SK-N-MC (cell line): ENCODE measurements around the gene TBCCD1.
"Not testable (repeated sequence)": the region's sequence is repeated elsewhere in the genome, so short reads cannot be mapped to it uniquely, and the experiment has no call there.

Source experiments
- DNase-seq: peaks from one replicate; pipeline ENCODE4 v3.0.0-alpha.2; 2011; ENCODE audit warnings: low read depth, low spot score
- H3K27ac ChIP-seq: fragments of 200-600 bp; sonication (generic); 2 replicates; pipeline ENCODE4 v1.5.1; 2016; ENCODE audit warnings: mixed run types
- H3K36me3 ChIP-seq: fragments of 200-600 bp; sonication (generic); 2 replicates; pipeline ENCODE4 v1.6.1; 2017; ENCODE audit warnings: antibody characterized with exemption, low read length, mixed read lengths; ENCODE audit not compliant: insufficient read depth
- H3K4me3 ChIP-seq: fragments of 200-600 bp; sonication (generic); 2 replicates; pipeline ENCODE4 v1.5.1; 2016
- H3K9ac ChIP-seq: fragments of 200-600 bp; sonication (generic); 2 replicates; pipeline ENCODE4 v1.8.0; 2017; ENCODE audit warnings: mixed run types, mixed read lengths; ENCODE audit not compliant: insufficient read length
- H3K9me3 ChIP-seq: fragments of 200-600 bp; sonication (generic); 2 replicates; pipeline ENCODE4 v1.6.1; 2017; ENCODE audit warnings: low read depth, mild to moderate bottlenecking, antibody characterized with exemption, low read length, moderate library complexity, mixed read lengths
- EZH2 ChIP-seq: fragments of 200-600 bp; sonication (generic); IDR thresholded peaks from one replicate; pipeline ENCODE4 v1.6.1; 2017; ENCODE audit warnings: antibody characterized with exemption
- FOXP2 ChIP-seq: optimal IDR thresholded peaks from 2 replicates; pipeline ENCODE3; 2011; ENCODE audit warnings: mild to moderate bottlenecking, moderate library complexity; ENCODE audit not compliant: insufficient read depth; ENCODE audit errors: extremely low read length, control extremely low read depth
- POLR2AphosphoS5 ChIP-seq: IDR thresholded peaks from 2 replicates; pipeline ENCODE4 v1.6.1; 2012; ENCODE audit warnings: mild to moderate bottlenecking, low read depth, low read length, borderline replicate concordance

The TBCCD1 gene

DNA sequence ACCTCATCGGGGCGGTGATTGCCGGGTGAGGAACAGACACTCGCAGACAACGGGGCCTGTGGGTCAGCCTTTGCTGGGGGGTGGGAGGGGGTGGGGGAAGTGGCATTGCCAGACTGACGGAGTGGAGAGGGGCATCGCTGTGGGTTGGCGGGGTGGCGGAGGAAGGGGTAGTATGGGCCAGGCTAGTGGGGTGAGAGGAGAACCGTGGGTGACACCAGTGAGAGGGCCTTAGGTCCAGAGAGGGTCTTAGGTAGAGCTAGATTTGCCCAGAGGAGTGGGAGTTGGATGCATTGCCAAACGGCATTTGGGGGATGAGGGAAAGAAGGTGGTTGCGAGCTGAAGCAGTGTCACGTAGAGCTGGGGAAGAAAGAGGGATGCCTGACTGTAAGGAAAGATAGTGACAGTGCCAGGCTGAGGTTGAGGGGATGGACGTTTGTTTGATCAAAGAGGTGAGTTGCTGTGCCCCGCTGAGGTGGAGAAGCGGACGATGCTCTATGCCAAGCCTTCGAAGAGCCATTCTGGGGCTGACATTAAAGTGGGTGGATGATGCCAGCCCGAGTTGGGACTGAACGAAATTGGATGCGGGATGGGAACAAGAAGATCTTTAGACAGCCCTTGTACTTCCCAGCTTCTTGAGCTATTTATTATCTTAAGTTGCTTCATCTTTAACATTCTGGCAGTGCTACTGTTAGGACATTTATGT, 4.0 kb upstream of the TBCCD1 start:
- H3K9me3 ChIP-seq: no peaks in the 10 kb centered on the region
- no peak for TF ChIP-seq FOXP2
- no peak for TF ChIP-seq POLR2AphosphoS5
- TF ChIP-seq EZH2: no peak
- peak overlapping the region; percentile 97 for H3K4me3 ChIP-seq
- H3K27ac ChIP-seq: peak overlapping the region; percentile 47; the same call in 1 of the 2 replicates
- peak overlapping the region; percentile 93 for H3K9ac ChIP-seq
- H3K36me3 ChIP-seq: peaks cover 40% of the 10 kb centered on the region
- DNase-seq: no peak

GRCh38 chr3:186570096-186570940, 3.2 kb upstream of the TBCCD1 start, which contains the start of gene DNAJB11:
Gene DNAJB11 (plus strand): TSS chr3:186570720. CDS start chr3:186570898, 178 bp downstream.
- Histone ChIP-seq H3K27ac (peak within 1 kb of the TSS; percentile 51), H3K36me3 (peaks cover 32% of the 10 kb centered on the region), H3K4me3 (peak within 1 kb of the TSS; percentile 97), H3K9ac (peak within 1 kb of the TSS; percentile 93), H3K9me3 (no peaks in the 10 kb centered on the region)
- peak; percentile 100 for DNase-seq
- TF ChIP-seq POLR2AphosphoS5 (peak; percentile 83), EZH2 (no peak), FOXP2 (no peak)

- Histone ChIP-seq H3K4me3 (peak overlapping the region; percentile 97), H3K36me3 (peaks cover 26% of the 10 kb centered on the region), H3K9ac (peak overlapping the region; percentile 90), H3K9me3 (no peaks in the 10 kb centered on the region), H3K27ac (peak overlapping the region; percentile 51; the same call in 1 of the 2 replicates)
- TF ChIP-seq FOXP2 (no peak), POLR2AphosphoS5 (no peak), EZH2 (no peak)
- DNase-seq: no peak
Observed at GRCh38 chr3:186569779-186570095, 2.6 kb upstream of the TBCCD1 start.

GRCh38 chr3:186569361-186569760, 2.2 kb upstream of the TBCCD1 start:
- not testable (repeated sequence) for DNase-seq, H3K9me3 ChIP-seq, H3K27ac ChIP-seq
- Histone ChIP-seq H3K4me3 (peak overlapping the region; percentile 97), H3K36me3 (peaks cover 23% of the 10 kb centered on the region), H3K9ac (peak overlapping the region; percentile 90)

DNA sequence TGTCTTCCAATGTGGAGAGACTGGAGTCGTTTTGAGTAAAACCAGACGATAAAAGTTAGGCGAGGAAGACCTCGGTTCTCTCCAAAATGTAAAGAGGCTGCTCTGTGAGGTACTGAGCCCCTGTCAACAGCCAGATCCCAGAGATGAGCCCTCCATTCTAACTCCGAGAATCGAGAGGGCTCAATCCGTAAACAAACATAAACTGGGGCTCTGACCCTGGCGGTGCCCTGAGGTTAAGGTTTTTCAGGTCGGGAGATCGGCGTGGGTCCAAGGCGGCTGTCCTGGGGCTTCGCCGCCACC, 417 bp downstream of the TBCCD1 start:
- Histone ChIP-seq H3K9me3 (no peaks in the 10 kb centered on the region), H3K36me3 (peaks cover 11% of the 10 kb centered on the region), H3K27ac (peak overlapping the region; percentile 32; the same call in 1 of the 2 replicates), H3K4me3 (peak overlapping the region; percentile 88), H3K9ac (peak overlapping the region; percentile 92)
- no peak for DNase-seq
- no peak for TF ChIP-seq FOXP2
- no peak for TF ChIP-seq POLR2AphosphoS5

DNA sequence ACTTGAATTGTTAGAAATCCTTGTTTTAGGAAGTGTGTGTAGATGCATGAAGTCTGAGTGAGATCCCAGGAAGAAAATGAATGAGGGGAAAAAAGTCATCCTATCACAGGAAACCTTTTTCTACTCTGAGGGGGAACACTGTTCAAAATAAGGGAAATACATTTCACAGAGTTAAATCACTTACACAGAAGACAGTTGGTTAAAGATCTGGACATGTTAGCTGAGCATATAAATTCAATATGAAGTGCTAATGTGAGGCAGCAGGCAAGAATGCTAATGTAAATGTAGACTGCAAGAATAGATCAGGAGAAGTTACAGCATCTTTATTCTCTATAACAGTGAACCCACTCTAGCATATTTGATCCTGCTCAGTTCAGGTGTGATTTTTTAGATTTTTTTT, 2.6 kb downstream of the TBCCD1 start:
- no peak overlapping the region for H3K4me3 ChIP-seq
- no peak overlapping the region for H3K27ac ChIP-seq
- TF ChIP-seq EZH2 (no peak), FOXP2 (no peak), POLR2AphosphoS5 (no peak)
- DNase-seq: no peak
- no peak overlapping the region for H3K9ac ChIP-seq
- H3K36me3 ChIP-seq: peaks cover 21% of the 10 kb centered on the region
- H3K9me3 ChIP-seq: no peaks in the 10 kb centered on the region

GRCh38 chr3:186552408-186553031, 14.6 kb downstream of the TBCCD1 start:
- Histone ChIP-seq H3K36me3 (peaks cover 67% of the 10 kb centered on the region), H3K9me3 (no peaks in the 10 kb centered on the region), H3K9ac (no peak overlapping the region), H3K4me3 (no peak overlapping the region), H3K27ac (peak overlapping the region; percentile 52; the same call in 1 of the 2 replicates)
- no peak for DNase-seq
- no peak for TF ChIP-seq POLR2AphosphoS5
- TF ChIP-seq FOXP2: no peak
- no peak for TF ChIP-seq EZH2

DNA sequence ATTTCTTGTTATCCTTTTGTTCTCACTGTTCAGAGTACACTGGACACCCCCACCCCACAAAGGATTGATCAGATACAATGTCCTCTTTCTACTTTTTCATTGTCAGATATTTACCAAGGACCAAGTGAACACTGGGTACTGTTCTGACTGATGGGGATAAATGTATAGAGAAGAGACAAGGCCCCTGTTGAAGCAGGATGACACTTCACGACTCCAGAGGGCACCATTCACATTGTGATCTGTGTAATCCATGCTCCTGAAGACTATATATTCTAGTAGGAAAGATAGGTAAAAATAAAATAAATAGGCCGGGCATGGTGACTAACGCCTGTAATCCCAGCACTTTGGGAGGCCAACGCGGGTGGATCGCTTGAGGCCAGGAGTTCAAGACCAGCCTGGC, 15.8 kb downstream of the TBCCD1 start:
- Histone ChIP-seq H3K36me3 (peaks cover 57% of the 10 kb centered on the region), H3K9ac (no peak overlapping the region), H3K9me3 (no peaks in the 10 kb centered on the region), H3K27ac (no peak overlapping the region), H3K4me3 (no peak overlapping the region)
- TF ChIP-seq POLR2AphosphoS5: no peak
- TF ChIP-seq EZH2: no peak
- DNase-seq: no peak
